ENCODE data around the gene RITA1. TPM values are rescaled to one million over a fixed set of nuclear protein-coding genes. Genes with fewer than 3 reads are reported as not detected.

Gene RITA1
- total RNA-seq, 1 donor from 2014 or later: 11.7 TPM

- no peak for DNase-seq (ENCODE audit: low spot score)
- H3K27me3 Mint-ChIP-seq (ENCODE audit: unreplicated experiment): peaks cover 3% of the 10 kb centered on the region
- H3K4me1 Mint-ChIP-seq (ENCODE audit: unreplicated experiment): peaks cover 6% of the 10 kb centered on the region
- no peaks in the 10 kb centered on the region for H3K9me3 Mint-ChIP-seq (ENCODE audit: unreplicated experiment)
- no peak for TF ChIP-seq CTCF (IDR thresholded peaks at IDR 0.05; ENCODE audit: unreplicated experiment)
- no peak overlapping the region for H3K4me3 Mint-ChIP-seq (ENCODE audit: unreplicated experiment)
- H3K36me3 Mint-ChIP-seq (ENCODE audit: low read depth, unreplicated experiment): no peaks in the 10 kb centered on the region
- H3K27ac Mint-ChIP-seq (ENCODE audit: unreplicated experiment): no peak overlapping the region
Observed at GRCh38 chr12:113207613-113208040, 22.1 kb downstream of the RITA1 start.

GRCh38 chr12:113208041-113208934, 22.8 kb downstream of the RITA1 start:
- no peak for DNase-seq (ENCODE audit: low spot score)
- Mint-ChIP-seq H3K4me3 (ENCODE audit: unreplicated experiment) (no peak overlapping the region), H3K27ac (ENCODE audit: unreplicated experiment) (no peak overlapping the region)

GRCh38 chr12:113211160-113211559, 25.6 kb downstream of the RITA1 start:
- Mint-ChIP-seq H3K4me1 (ENCODE audit: unreplicated experiment) (peaks cover 6% of the 10 kb centered on the region), H3K36me3 (ENCODE audit: low read depth, unreplicated experiment) (no peaks in the 10 kb centered on the region), H3K27ac (ENCODE audit: unreplicated experiment) (no peak overlapping the region), H3K4me3 (ENCODE audit: unreplicated experiment) (no peak overlapping the region), H3K27me3 (ENCODE audit: unreplicated experiment) (peaks cover 3% of the 10 kb centered on the region), H3K9me3 (ENCODE audit: unreplicated experiment) (no peaks in the 10 kb centered on the region)
- TF ChIP-seq CTCF (IDR thresholded peaks at IDR 0.05; ENCODE audit: unreplicated experiment): no peak
- no peak for DNase-seq (ENCODE audit: low spot score)

More at GRCh38 chr12:113208041-113208934, 22.8 kb downstream of the RITA1 start:
- TF ChIP-seq CTCF (IDR thresholded peaks at IDR 0.05; ENCODE audit: unreplicated experiment): no peak
- Mint-ChIP-seq H3K9me3 (ENCODE audit: unreplicated experiment) (no peaks in the 10 kb centered on the region), H3K27me3 (ENCODE audit: unreplicated experiment) (peaks cover 3% of the 10 kb centered on the region), H3K36me3 (ENCODE audit: low read depth, unreplicated experiment) (no peaks in the 10 kb centered on the region), H3K4me1 (ENCODE audit: unreplicated experiment) (peaks cover 6% of the 10 kb centered on the region)

GRCh38 chr12:113214895-113215400, 29.4 kb downstream of the RITA1 start:
- H3K36me3 Mint-ChIP-seq (ENCODE audit: low read depth, unreplicated experiment): no peaks in the 10 kb centered on the region
- no peak for DNase-seq (ENCODE audit: low spot score)
- H3K27me3 Mint-ChIP-seq (ENCODE audit: unreplicated experiment): peaks cover 3% of the 10 kb centered on the region
- TF ChIP-seq CTCF (IDR thresholded peaks at IDR 0.05; ENCODE audit: unreplicated experiment): no peak
- H3K4me3 Mint-ChIP-seq (ENCODE audit: unreplicated experiment): no peak overlapping the region
- no peaks in the 10 kb centered on the region for H3K4me1 Mint-ChIP-seq (ENCODE audit: unreplicated experiment)
- no peaks in the 10 kb centered on the region for H3K9me3 Mint-ChIP-seq (ENCODE audit: unreplicated experiment)
- no peak overlapping the region for H3K27ac Mint-ChIP-seq (ENCODE audit: unreplicated experiment)

GRCh38 chr12:113216027-113216426, 30.5 kb downstream of the RITA1 start:
- peaks cover 1% of the 10 kb centered on the region for H3K27me3 Mint-ChIP-seq (ENCODE audit: unreplicated experiment)
- no peaks in the 10 kb centered on the region for H3K9me3 Mint-ChIP-seq (ENCODE audit: unreplicated experiment)
- no peak for DNase-seq (ENCODE audit: low spot score)
- no peak for TF ChIP-seq CTCF (IDR thresholded peaks at IDR 0.05; ENCODE audit: unreplicated experiment)
- no peak overlapping the region for H3K4me3 Mint-ChIP-seq (ENCODE audit: unreplicated experiment)
- no peak overlapping the region for H3K27ac Mint-ChIP-seq (ENCODE audit: unreplicated experiment)
- H3K36me3 Mint-ChIP-seq (ENCODE audit: low read depth, unreplicated experiment): no peaks in the 10 kb centered on the region
- peaks cover 1% of the 10 kb centered on the region for H3K4me1 Mint-ChIP-seq (ENCODE audit: unreplicated experiment)

Measured in endothelial cell (in vitro differentiated cells).